Stimulated activated naive B cell treated with anti-CD40 and anti-IgM and Interleukin-4, amounts not matched to agents 10 μg/mL and 1 μg/mL and 100 μg/mL, for 72 hours (primary cell): Measurements from ENCODE around the gene HTR1B.
A peak's percentile ranks its signal among the peaks of the same experiment; 100 is the strongest.

Experiments used
- ATAC-seq, 2 donors: fragments of 150-1000 bp; cut with Tn5 transposase; replicated peaks; 2 replicates each; pipeline ENCODE4 v1.10.0; 2021; ENCODE audit warnings: moderate library complexity in 1 of 2
- DNase-seq: peaks from one replicate; pipeline ENCODE4 v3.0.0; 2021
- H3K27ac Mint-ChIP-seq: one replicate; pipeline ENCODE4 v1.8.0; 2022; ENCODE audit warnings: mild to moderate bottlenecking, mixed read lengths
- H3K27me3 Mint-ChIP-seq, 2 donors: one replicate each; pipeline ENCODE4 v1.8.0; 2022; ENCODE audit warnings: mixed read lengths in 2 of 2
- H3K36me3 Mint-ChIP-seq, 2 donors: one replicate each; pipeline ENCODE4 v1.8.0; 2022; ENCODE audit warnings: mixed read lengths in 2 of 2, mild to moderate bottlenecking in 1 of 2
- H3K4me1 Mint-ChIP-seq, 2 donors: one replicate each; pipeline ENCODE4 v1.8.0; 2022; ENCODE audit warnings: mixed read lengths in 2 of 2, mild to moderate bottlenecking in 1 of 2
- H3K4me3 Mint-ChIP-seq, 2 donors: one replicate each; pipeline ENCODE4 v1.8.0; 2022; ENCODE audit warnings: mild to moderate bottlenecking in 2 of 2, mixed read lengths in 2 of 2, moderate library complexity in 1 of 2
- H3K9me3 Mint-ChIP-seq, 2 donors: one replicate each; pipeline ENCODE4 v1.8.0; 2022; ENCODE audit warnings: mixed read lengths in 2 of 2, mild to moderate bottlenecking in 1 of 2

HTR1B gene

GRCh38 chr6:77464495-77464867 lies 1.2 kb upstream of the HTR1B start:
- H3K9me3 Mint-ChIP-seq = peaks cover 0 to 4% of the 10 kb centered on the region in 2 donors
- peaks cover 0 to 8% of the 10 kb centered on the region in 2 donors for H3K36me3 Mint-ChIP-seq
- DNase-seq (no peak), ATAC-seq (no peak)
- no peak overlapping the region for H3K4me3 Mint-ChIP-seq
- H3K4me1 Mint-ChIP-seq = peaks cover 23 to 29% of the 10 kb centered on the region in 2 donors
- H3K27ac Mint-ChIP-seq = no peak overlapping the region
- H3K27me3 Mint-ChIP-seq = peaks cover 68 to 76% of the 10 kb centered on the region in 2 donors

- DNase-seq (no peak), ATAC-seq (no peak)
- Mint-ChIP-seq H3K4me3 (no peak overlapping the region), H3K27me3 (peaks cover 66 to 74% of the 10 kb centered on the region in 2 donors), H3K36me3 (peaks cover 0 to 8% of the 10 kb centered on the region in 2 donors), H3K9me3 (peaks cover 0 to 4% of the 10 kb centered on the region in 2 donors), H3K4me1 (peaks cover 23 to 29% of the 10 kb centered on the region in 2 donors), H3K27ac (no peak overlapping the region)
These were observed 687 bp upstream of the HTR1B start for GRCh38 chr6:77463861-77464494.

- Mint-ChIP-seq H3K4me1 (peaks cover 23 to 29% of the 10 kb centered on the region in 2 donors), H3K27me3 (peaks cover 71 to 73% of the 10 kb centered on the region in 2 donors), H3K9me3 (peaks cover 0 to 4% of the 10 kb centered on the region in 2 donors), H3K4me3 (peak overlapping the region; percentile 66 to 67), H3K36me3 (peaks cover 0 to 8% of the 10 kb centered on the region in 2 donors), H3K27ac (peak overlapping the region; percentile 4)
- ATAC-seq = peak in 1 of 2 donors; percentile 9
- DNase-seq = no peak
These were observed 658 bp downstream of the HTR1B start for GRCh38 chr6:77462359-77463307.

- peaks cover 66 to 67% of the 10 kb centered on the region in 2 donors for H3K27me3 Mint-ChIP-seq
- H3K9me3 Mint-ChIP-seq = peaks cover 0 to 4% of the 10 kb centered on the region in 2 donors
- DNase-seq (no peak), ATAC-seq (no peak)
- H3K27ac Mint-ChIP-seq = no peak overlapping the region
- peaks cover 0 to 8% of the 10 kb centered on the region in 2 donors for H3K36me3 Mint-ChIP-seq
- peaks cover 23 to 27% of the 10 kb centered on the region in 2 donors for H3K4me1 Mint-ChIP-seq
- no peak overlapping the region for H3K4me3 Mint-ChIP-seq
These were observed 1.5 kb downstream of the HTR1B start for GRCh38 chr6:77461796-77462195.

- Mint-ChIP-seq H3K9me3 (peaks cover 0 to 2% of the 10 kb centered on the region in 2 donors), H3K36me3 (peaks cover 0 to 8% of the 10 kb centered on the region in 2 donors), H3K4me3 (no peak overlapping the region), H3K27me3 (peaks cover 34 to 41% of the 10 kb centered on the region in 2 donors), H3K4me1 (peaks cover 12 to 13% of the 10 kb centered on the region in 2 donors), H3K27ac (no peak overlapping the region)
- ATAC-seq (no peak), DNase-seq (no peak)
These were observed 4.9 kb downstream of the HTR1B start for GRCh38 chr6:77458421-77458820.

- DNase-seq (no peak), ATAC-seq (peak; percentile 67 to 74)
- Mint-ChIP-seq H3K9me3 (peaks cover 0 to 2% of the 10 kb centered on the region in 2 donors), H3K27ac (no peak overlapping the region), H3K4me1 (peaks cover 7% of the 10 kb centered on the region in 2 donors), H3K4me3 (no peak overlapping the region), H3K36me3 (peaks cover 0 to 6% of the 10 kb centered on the region in 2 donors), H3K27me3 (peaks cover 28 to 36% of the 10 kb centered on the region in 2 donors)
These were observed 5.5 kb downstream of the HTR1B start for GRCh38 chr6:77457720-77458349.

GRCh38 chr6:77456531-77457248 lies 6.6 kb downstream of the HTR1B start:
- H3K27me3 Mint-ChIP-seq = peaks cover 16 to 24% of the 10 kb centered on the region in 2 donors
- no peaks in the 10 kb centered on the region for H3K4me1 Mint-ChIP-seq
- no peaks in the 10 kb centered on the region for H3K36me3 Mint-ChIP-seq
- H3K9me3 Mint-ChIP-seq = no peaks in the 10 kb centered on the region
- no peak for DNase-seq
- no peak overlapping the region for H3K27ac Mint-ChIP-seq
- H3K4me3 Mint-ChIP-seq = no peak overlapping the region
- no peak for ATAC-seq

- DNase-seq (no peak), ATAC-seq (no peak)
- H3K4me1 Mint-ChIP-seq = no peaks in the 10 kb centered on the region
- peaks cover 12 to 16% of the 10 kb centered on the region in 2 donors for H3K27me3 Mint-ChIP-seq
- H3K36me3 Mint-ChIP-seq = no peaks in the 10 kb centered on the region
- no peaks in the 10 kb centered on the region for H3K9me3 Mint-ChIP-seq
- no peak overlapping the region for H3K27ac Mint-ChIP-seq
- H3K4me3 Mint-ChIP-seq = no peak overlapping the region
These were observed 8.0 kb downstream of the HTR1B start for GRCh38 chr6:77455271-77455670.

GRCh38 chr6:77454386-77454785 lies 8.9 kb downstream of the HTR1B start:
- H3K36me3 Mint-ChIP-seq = no peaks in the 10 kb centered on the region
- no peaks in the 10 kb centered on the region for H3K4me1 Mint-ChIP-seq
- peaks cover 6 to 10% of the 10 kb centered on the region in 2 donors for H3K27me3 Mint-ChIP-seq
- no peaks in the 10 kb centered on the region for H3K9me3 Mint-ChIP-seq
- DNase-seq = no peak
- no peak overlapping the region for H3K4me3 Mint-ChIP-seq
- ATAC-seq = no peak
- no peak overlapping the region for H3K27ac Mint-ChIP-seq

- no peak for ATAC-seq
- Mint-ChIP-seq H3K27me3 (no peaks in the 10 kb centered on the region), H3K4me3 (no peak overlapping the region), H3K9me3 (no peaks in the 10 kb centered on the region), H3K4me1 (no peaks in the 10 kb centered on the region), H3K27ac (no peak overlapping the region), H3K36me3 (no peaks in the 10 kb centered on the region)
- DNase-seq = no peak
These were observed 11.8 kb downstream of the HTR1B start for GRCh38 chr6:77451466-77451865.

- no peaks in the 10 kb centered on the region for H3K9me3 Mint-ChIP-seq
- H3K36me3 Mint-ChIP-seq = no peaks in the 10 kb centered on the region
- H3K4me3 Mint-ChIP-seq = no peak overlapping the region
- ATAC-seq = no peak
- DNase-seq = no peak
- H3K27me3 Mint-ChIP-seq = no peaks in the 10 kb centered on the region
- H3K27ac Mint-ChIP-seq = no peak overlapping the region
- H3K4me1 Mint-ChIP-seq = no peaks in the 10 kb centered on the region
These were observed 12.4 kb downstream of the HTR1B start for GRCh38 chr6:77450924-77451323.

- Mint-ChIP-seq H3K27ac (no peak overlapping the region), H3K36me3 (no peaks in the 10 kb centered on the region), H3K4me3 (no peak overlapping the region), H3K9me3 (no peaks in the 10 kb centered on the region), H3K4me1 (no peaks in the 10 kb centered on the region), H3K27me3 (no peaks in the 10 kb centered on the region)
- DNase-seq = no peak
- ATAC-seq = no peak
These were observed 14.7 kb downstream of the HTR1B start for GRCh38 chr6:77448546-77448945.

- H3K4me1 Mint-ChIP-seq = no peaks in the 10 kb centered on the region
These were observed 16.0 kb downstream of the HTR1B start for GRCh38 chr6:77447254-77447653.

GRCh38 chr6:77446249-77446648 lies 17.0 kb downstream of the HTR1B start:
- no peaks in the 10 kb centered on the region for H3K4me1 Mint-ChIP-seq
- no peak overlapping the region for H3K27ac Mint-ChIP-seq
- no peaks in the 10 kb centered on the region for H3K27me3 Mint-ChIP-seq
- H3K9me3 Mint-ChIP-seq = no peaks in the 10 kb centered on the region
- H3K4me3 Mint-ChIP-seq = no peak overlapping the region
- no peak for DNase-seq
- no peaks in the 10 kb centered on the region for H3K36me3 Mint-ChIP-seq
- no peak for ATAC-seq

More at GRCh38 chr6:77447254-77447653, 16.0 kb downstream of the HTR1B start:
- no peak overlapping the region for H3K4me3 Mint-ChIP-seq
- H3K27ac Mint-ChIP-seq = no peak overlapping the region
- ATAC-seq = no peak
- no peaks in the 10 kb centered on the region for H3K27me3 Mint-ChIP-seq
- no peak for DNase-seq
- H3K36me3 Mint-ChIP-seq = no peaks in the 10 kb centered on the region
- no peaks in the 10 kb centered on the region for H3K9me3 Mint-ChIP-seq
